ENCODE data around the gene MDM1. TPM values are rescaled to one million over a fixed set of nuclear protein-coding genes. Genes with fewer than 3 reads are reported as not detected.

The MDM1 gene
- polyA plus RNA-seq, 1 donor (not counting 4 experiments of a cell fraction or from before 2014, with no cell fraction given): 7.5 TPM

DNA sequence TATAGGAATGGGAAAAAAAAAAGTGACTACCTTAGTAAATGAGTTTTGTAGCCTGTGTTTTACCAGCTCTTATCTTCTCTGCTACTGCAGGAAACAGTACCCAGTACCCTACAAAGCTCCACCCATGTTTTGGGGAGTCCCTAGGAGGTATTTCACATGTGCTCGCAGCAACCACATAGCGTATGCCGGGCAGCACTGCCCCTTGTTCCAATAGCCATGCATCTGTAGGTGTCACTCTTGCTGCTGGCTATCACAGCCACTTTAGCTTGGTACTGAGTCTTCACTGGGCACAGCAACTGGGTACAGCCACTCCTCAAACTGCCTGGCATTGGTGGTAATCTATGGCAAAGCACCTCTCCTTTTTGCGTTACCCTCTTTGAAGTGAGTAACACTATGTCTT lies 2.0 kb upstream of the MDM1 start:
- FAIRE-seq (no peak), DNase-seq (ENCODE audit: low read depth, low spot score) (no peak)
- no peak overlapping the region for H3K9ac ChIP-seq (ENCODE audit: control insufficient read depth, extremely low read depth, insufficient read depth, low read length)
- no peaks in the 10 kb centered on the region for H4K20me1 ChIP-seq (ENCODE audit: control insufficient read depth, extremely low read depth, insufficient read depth, low read length)
- H3K79me2 ChIP-seq (ENCODE audit: control insufficient read depth, insufficient read depth, low read length): no peaks in the 10 kb centered on the region
- dilution Hi-C loops (cut with MboI; ENCODE audit: extremely low pct_ligation_motif_present, low sequenced_read_pairs): no loop called here
- peaks cover 2% of the 10 kb centered on the region for H3K9me1 ChIP-seq (ENCODE audit: control insufficient read depth, extremely low read depth, insufficient read depth, low read length)
- peaks cover 24% of the 10 kb centered on the region for H3K4me1 ChIP-seq (ENCODE audit: control insufficient read depth, extremely low read depth, insufficient read depth, low read length)
- no peak overlapping the region for H2AFZ ChIP-seq (ENCODE audit: control insufficient read depth, low read length)
- H3K27me3 ChIP-seq (ENCODE audit: control insufficient read depth, extremely low read depth, insufficient read depth, low read length): no peaks in the 10 kb centered on the region
- no peak overlapping the region for H3K4me2 ChIP-seq (ENCODE audit: control insufficient read depth, extremely low read depth, insufficient read depth, low read depth, low read length)
- no peaks in the 10 kb centered on the region for H3K9me3 ChIP-seq (ENCODE audit: control insufficient read depth, low read depth, low read length)
- H3K27ac ChIP-seq (ENCODE audit: control insufficient read depth, insufficient read depth, low read length): no peak overlapping the region
- no peak overlapping the region for H3K4me3 ChIP-seq (ENCODE audit: control insufficient read depth in 2 of 3, extremely low read depth in 1 of 3, insufficient read depth in 2 of 3, low read depth in 1 of 3, low read length in 3 of 3)
- TF ChIP-seq, protein P1, sequence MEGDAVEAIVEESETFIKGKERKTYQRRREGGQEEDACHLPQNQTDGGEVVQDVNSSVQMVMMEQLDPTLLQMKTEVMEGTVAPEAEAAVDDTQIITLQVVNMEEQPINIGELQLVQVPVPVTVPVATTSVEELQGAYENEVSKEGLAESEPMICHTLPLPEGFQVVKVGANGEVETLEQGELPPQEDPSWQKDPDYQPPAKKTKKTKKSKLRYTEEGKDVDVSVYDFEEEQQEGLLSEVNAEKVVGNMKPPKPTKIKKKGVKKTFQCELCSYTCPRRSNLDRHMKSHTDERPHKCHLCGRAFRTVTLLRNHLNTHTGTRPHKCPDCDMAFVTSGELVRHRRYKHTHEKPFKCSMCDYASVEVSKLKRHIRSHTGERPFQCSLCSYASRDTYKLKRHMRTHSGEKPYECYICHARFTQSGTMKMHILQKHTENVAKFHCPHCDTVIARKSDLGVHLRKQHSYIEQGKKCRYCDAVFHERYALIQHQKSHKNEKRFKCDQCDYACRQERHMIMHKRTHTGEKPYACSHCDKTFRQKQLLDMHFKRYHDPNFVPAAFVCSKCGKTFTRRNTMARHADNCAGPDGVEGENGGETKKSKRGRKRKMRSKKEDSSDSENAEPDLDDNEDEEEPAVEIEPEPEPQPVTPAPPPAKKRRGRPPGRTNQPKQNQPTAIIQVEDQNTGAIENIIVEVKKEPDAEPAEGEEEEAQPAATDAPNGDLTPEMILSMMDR (optimal IDR thresholded peaks at IDR 0.05 in 1 of 3, IDR thresholded peaks at IDR 0.05 in 1 of 3, conservative IDR thresholded peaks at IDR 0.05 in 1 of 3; ENCODE audit: extremely low read depth in 1 of 3, insufficient read depth in 2 of 3, low read length in 3 of 3): peak in 1 of 3 experiments; percentile 46
- TF ChIP-seq EZH2 (IDR thresholded peaks at IDR 0.05; ENCODE audit: low read length): no peak
- peaks cover 0 to 2% of the 10 kb centered on the region in 2 experiments for H3K36me3 ChIP-seq (ENCODE audit: control insufficient read depth in 2 of 2, extremely low read depth in 1 of 2, insufficient read depth in 2 of 2, low read length in 2 of 2)

DNA sequence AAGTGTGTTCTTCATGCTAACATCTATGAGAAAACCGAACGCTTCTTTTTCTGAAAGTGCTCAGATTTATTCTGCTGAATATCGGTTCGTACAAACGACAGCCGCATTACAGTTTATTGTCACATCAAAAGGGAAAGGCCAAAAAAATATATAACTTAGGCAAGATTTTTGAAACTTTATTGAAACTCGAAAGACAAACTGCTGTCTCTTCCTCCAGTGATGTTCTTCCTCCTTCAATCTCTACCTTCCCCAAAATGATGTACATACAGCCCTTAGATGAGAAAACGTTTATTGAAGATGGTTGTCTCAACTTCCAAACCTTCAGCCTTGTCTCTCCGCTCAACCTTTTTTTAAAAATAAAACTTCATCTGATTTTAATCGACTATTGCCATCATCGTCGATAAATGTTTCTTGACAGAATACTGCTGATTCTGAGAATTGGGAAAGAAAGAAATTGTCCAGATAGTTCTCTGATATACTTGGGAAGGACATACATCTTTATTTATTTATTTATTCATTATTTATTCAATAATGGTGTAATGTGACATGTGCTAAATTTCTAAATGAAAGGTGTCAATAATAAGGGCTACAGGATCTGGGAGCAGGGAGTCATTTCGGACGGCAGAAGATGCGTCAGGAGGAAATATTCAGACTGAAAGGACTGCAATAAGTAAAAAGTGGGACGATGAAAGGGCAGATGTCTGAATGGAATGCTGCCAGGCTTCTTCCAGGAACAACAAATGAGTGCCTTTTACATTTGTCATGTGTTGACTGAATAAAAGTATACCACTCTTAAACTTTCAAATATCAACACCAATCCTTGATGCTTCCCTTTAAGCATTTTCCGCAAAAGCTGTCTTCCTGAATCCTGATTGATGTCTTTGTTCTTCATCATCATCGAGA lies 817 bp upstream of the MDM1 start:
- DNase-seq (ENCODE audit: low read depth, low spot score): no peak
- H3K9me3 ChIP-seq (ENCODE audit: control insufficient read depth, low read depth, low read length): no peaks in the 10 kb centered on the region
- H3K4me2 ChIP-seq (ENCODE audit: control insufficient read depth, extremely low read depth, insufficient read depth, low read depth, low read length): peak overlapping the region; percentile 95
- H3K36me3 ChIP-seq (ENCODE audit: control insufficient read depth in 2 of 2, extremely low read depth in 1 of 2, insufficient read depth in 2 of 2, low read length in 2 of 2): peaks cover 0 to 2% of the 10 kb centered on the region in 2 experiments
- dilution Hi-C loops (cut with MboI; ENCODE audit: extremely low pct_ligation_motif_present, low sequenced_read_pairs): no loop called here
- no peaks in the 10 kb centered on the region for H4K20me1 ChIP-seq (ENCODE audit: control insufficient read depth, extremely low read depth, insufficient read depth, low read length)
- TF ChIP-seq, protein P1 (optimal IDR thresholded peaks at IDR 0.05 in 1 of 3, IDR thresholded peaks at IDR 0.05 in 1 of 3, conservative IDR thresholded peaks at IDR 0.05 in 1 of 3; ENCODE audit: extremely low read depth in 1 of 3, insufficient read depth in 2 of 3, low read length in 3 of 3): no peak
- no peak for TF ChIP-seq EZH2 (IDR thresholded peaks at IDR 0.05; ENCODE audit: low read length)
- peak overlapping the region; percentile 53 for H3K27ac ChIP-seq (ENCODE audit: control insufficient read depth, insufficient read depth, low read length)
- H2AFZ ChIP-seq (ENCODE audit: control insufficient read depth, low read length): peak overlapping the region; percentile 92
- no peaks in the 10 kb centered on the region for H3K79me2 ChIP-seq (ENCODE audit: control insufficient read depth, insufficient read depth, low read length)
- H3K27me3 ChIP-seq (ENCODE audit: control insufficient read depth, extremely low read depth, insufficient read depth, low read length): no peaks in the 10 kb centered on the region
- peaks cover 24% of the 10 kb centered on the region for H3K4me1 ChIP-seq (ENCODE audit: control insufficient read depth, extremely low read depth, insufficient read depth, low read length)
- H3K9ac ChIP-seq (ENCODE audit: control insufficient read depth, extremely low read depth, insufficient read depth, low read length): peak overlapping the region; percentile 66
- H3K9me1 ChIP-seq (ENCODE audit: control insufficient read depth, extremely low read depth, insufficient read depth, low read length): peaks cover 2% of the 10 kb centered on the region
- no peak for FAIRE-seq
- H3K4me3 ChIP-seq (ENCODE audit: control insufficient read depth in 2 of 3, extremely low read depth in 1 of 3, insufficient read depth in 2 of 3, low read depth in 1 of 3, low read length in 3 of 3): peak overlapping the region; percentile 75 to 93 (median 92)
